GM06990 (cell line): ENCODE measurements around the gene ATP1A2.
"Not testable (repeated sequence)": the region's sequence is repeated elsewhere in the genome, so short reads cannot be mapped to it uniquely, and the experiment has no call there.

Experiments used
- DNase-seq: peaks from one replicate; pipeline ENCODE4 v3.0.0-alpha.2; 2011; ENCODE audit not compliant: insufficient read length; ENCODE audit errors: extremely low read depth
- H3K27me3 ChIP-seq: replicated peaks from 2 replicates; pipeline ENCODE4 v1.6.0; 2011; ENCODE audit warnings: low read length; ENCODE audit not compliant: control insufficient read depth, insufficient read depth
- H3K36me3 ChIP-seq: 2 replicates; pipeline ENCODE4 v1.5.1; 2011; ENCODE audit warnings: low read length; ENCODE audit not compliant: control insufficient read depth, insufficient read depth
- H3K4me3 ChIP-seq: replicated peaks from 2 replicates; pipeline ENCODE4 v1.5.1; 2011; ENCODE audit warnings: low read depth, mild to moderate bottlenecking, control low read depth, low read length
- CTCF ChIP-seq: IDR thresholded peaks from 2 replicates; pipeline ENCODE4 v1.5.1; 2011; ENCODE audit warnings: low read length, control low read depth, mild to moderate bottlenecking, inconsistent platforms; ENCODE audit not compliant: insufficient read depth, poor library complexity, severe bottlenecking

ATP1A2 gene

GRCh38 chr1:160124705-160125478, 9.3 kb downstream of the ATP1A2 start:
- Histone ChIP-seq H3K4me3 (no peak overlapping the region), H3K36me3 (no peaks in the 10 kb centered on the region), H3K27me3 (no peaks in the 10 kb centered on the region)
- no peak for DNase-seq
- no peak for TF ChIP-seq CTCF

GRCh38 chr1:160125746-160126145, 10.2 kb downstream of the ATP1A2 start:
- H3K4me3 ChIP-seq, result no peak overlapping the region
- no peaks in the 10 kb centered on the region for H3K36me3 ChIP-seq
- no peak for TF ChIP-seq CTCF
- no peak for DNase-seq
- peaks cover 1% of the 10 kb centered on the region for H3K27me3 ChIP-seq

- H3K36me3 ChIP-seq, result not testable (repeated sequence)
Observed at GRCh38 chr1:160126342-160126741, 10.8 kb downstream of the ATP1A2 start.

GRCh38 chr1:160127381-160127780, 11.8 kb downstream of the ATP1A2 start:
- H3K27me3 ChIP-seq, result peaks cover 1% of the 10 kb centered on the region
- no peaks in the 10 kb centered on the region for H3K36me3 ChIP-seq
- DNase-seq, result no peak
- no peak overlapping the region for H3K4me3 ChIP-seq
- TF ChIP-seq CTCF, result no peak

More at GRCh38 chr1:160126342-160126741, 10.8 kb downstream of the ATP1A2 start:
- not testable (repeated sequence) for H3K4me3 ChIP-seq, H3K27me3 ChIP-seq, DNase-seq

GRCh38 chr1:160127865-160128523, 12.4 kb downstream of the ATP1A2 start:
- Histone ChIP-seq H3K27me3 (peaks cover 1% of the 10 kb centered on the region), H3K4me3 (no peak overlapping the region), H3K36me3 (no peaks in the 10 kb centered on the region)
- TF ChIP-seq CTCF, result no peak
- DNase-seq, result no peak

GRCh38 chr1:160128636-160129035, 13.1 kb downstream of the ATP1A2 start:
- no peak for DNase-seq
- Histone ChIP-seq H3K36me3 (no peaks in the 10 kb centered on the region), H3K27me3 (peaks cover 1% of the 10 kb centered on the region), H3K4me3 (no peak overlapping the region)
- TF ChIP-seq CTCF, result no peak
